Mesodermal cell (in vitro differentiated cells): ENCODE data around the gene ACSL5.
"Not testable (repeated sequence)": the region's sequence is repeated elsewhere in the genome, so short reads cannot be mapped to it uniquely, and the experiment has no call there.

Source experiments
- H3K27ac ChIP-seq: 2 replicates; pipeline ENCODE4 v1.7.0; 2013; ENCODE audit warnings: mild to moderate bottlenecking, low read depth, low read length, moderate library complexity; ENCODE audit not compliant: severe bottlenecking
- H3K36me3 ChIP-seq: 2 replicates; pipeline ENCODE4 v1.7.1; 2013; ENCODE audit warnings: mild to moderate bottlenecking, low read length, moderate library complexity; ENCODE audit not compliant: control insufficient read depth, insufficient read depth
- H3K4me1 ChIP-seq: one replicate; pipeline ENCODE4 v1.7.1; 2013; ENCODE audit warnings: mild to moderate bottlenecking, low read length; ENCODE audit not compliant: insufficient read depth, control insufficient read depth, poor library complexity, severe bottlenecking
- H3K4me3 ChIP-seq: 2 replicates; pipeline ENCODE4 v1.7.0; 2013; ENCODE audit warnings: low read length, control low read depth, mild to moderate bottlenecking; ENCODE audit not compliant: insufficient read depth, poor library complexity, severe bottlenecking; ENCODE audit errors: extremely low read depth
- H3K9me3 ChIP-seq: 2 replicates; pipeline ENCODE4 v1.7.1; 2013; ENCODE audit warnings: mild to moderate bottlenecking, low read length, moderate library complexity; ENCODE audit not compliant: control insufficient read depth
- WGBS, 2 experiments: methylation state at CpG; one replicate each; pipeline ENCODE4 v1.1.5; 2013; ENCODE audit warnings: missing lambda C conversion rate in 2 of 2; ENCODE audit not compliant: insufficient coverage in 2 of 2; 5-methylcytosine and 5-hydroxymethylcytosine counted together

ACSL5 gene

GRCh38 chr10:112363696-112364688 lies 9.9 kb upstream of the ACSL5 start:
- Histone ChIP-seq H3K36me3 (no peaks in the 10 kb centered on the region), H3K4me1 (peaks cover 20% of the 10 kb centered on the region), H3K27ac (no peak overlapping the region), H3K4me3 (no peak overlapping the region), H3K9me3 (no peaks in the 10 kb centered on the region)
- 89 to 94% methylated on average over 17 to 18 of the region's 22 CpGs for WGBS, 2 experiments

- H3K9me3 ChIP-seq = no peaks in the 10 kb centered on the region
- peaks cover 20% of the 10 kb centered on the region for H3K4me1 ChIP-seq
- 93 to 97% methylated on average over 5 of the region's 6 CpGs for WGBS, 2 experiments
- no peak overlapping the region for H3K4me3 ChIP-seq
- H3K36me3 ChIP-seq = no peaks in the 10 kb centered on the region
- H3K27ac ChIP-seq = no peak overlapping the region
Observed at GRCh38 chr10:112365014-112365432, 8.9 kb upstream of the ACSL5 start.

GRCh38 chr10:112365451-112365850 lies 8.5 kb upstream of the ACSL5 start:
- Histone ChIP-seq H3K27ac (no peak overlapping the region), H3K4me1 (peaks cover 19% of the 10 kb centered on the region), H3K9me3 (no peaks in the 10 kb centered on the region), H3K4me3 (no peak overlapping the region), H3K36me3 (no peaks in the 10 kb centered on the region)
- 95 to 100% methylated on average over 3 to 4 of the region's 6 CpGs for WGBS, 2 experiments

- no peaks in the 10 kb centered on the region for H3K36me3 ChIP-seq
- no peaks in the 10 kb centered on the region for H3K9me3 ChIP-seq
- peaks cover 10% of the 10 kb centered on the region for H3K4me1 ChIP-seq
- no peak overlapping the region for H3K4me3 ChIP-seq
- WGBS, 2 experiments = 92 to 100% methylated on average over 2 to 3 of the region's 3 CpGs
- no peak overlapping the region for H3K27ac ChIP-seq
Observed at GRCh38 chr10:112366992-112367391, 6.9 kb upstream of the ACSL5 start.

- no peak overlapping the region for H3K27ac ChIP-seq
- 100% methylated on average over 3 to 4 of the region's 4 CpGs for WGBS, 2 experiments
- H3K4me3 ChIP-seq = no peak overlapping the region
Observed at GRCh38 chr10:112367516-112367915, 6.4 kb upstream of the ACSL5 start.

GRCh38 chr10:112369495-112370423 lies 4.2 kb upstream of the ACSL5 start:
- H3K9me3 ChIP-seq = no peaks in the 10 kb centered on the region
- H3K36me3 ChIP-seq = no peaks in the 10 kb centered on the region
- WGBS, 2 experiments = 91 to 92% methylated on average over 24 to 28 of the region's 40 CpGs
- H3K4me1 ChIP-seq = peaks cover under 1% of the 10 kb centered on the region
- H3K27ac ChIP-seq = no peak overlapping the region
- H3K4me3 ChIP-seq = no peak overlapping the region

More at GRCh38 chr10:112367516-112367915, 6.4 kb upstream of the ACSL5 start:
- Histone ChIP-seq H3K4me1 (peaks cover 5% of the 10 kb centered on the region), H3K9me3 (no peaks in the 10 kb centered on the region), H3K36me3 (no peaks in the 10 kb centered on the region)

- no peaks in the 10 kb centered on the region for H3K9me3 ChIP-seq
- no peak overlapping the region for H3K27ac ChIP-seq
- H3K4me1 ChIP-seq = peaks cover 8% of the 10 kb centered on the region
- H3K36me3 ChIP-seq = no peaks in the 10 kb centered on the region
- 96 to 97% methylated on average over 10 to 15 of the region's 15 CpGs for WGBS, 2 experiments
- no peak overlapping the region for H3K4me3 ChIP-seq
Observed at GRCh38 chr10:112370424-112370819, 3.5 kb upstream of the ACSL5 start.

- not testable (repeated sequence) for H3K9me3 ChIP-seq, H3K27ac ChIP-seq, H3K36me3 ChIP-seq, H3K4me3 ChIP-seq
- WGBS, 2 experiments = 91 to 98% methylated on average over 7 to 10 of the region's 13 CpGs
- H3K4me1 ChIP-seq = peaks cover 17% of the 10 kb centered on the region
Observed at GRCh38 chr10:112371326-112371725, 2.6 kb upstream of the ACSL5 start.

GRCh38 chr10:112372182-112372810 lies 1.6 kb upstream of the ACSL5 start:
- H3K4me3 ChIP-seq, H3K9me3 ChIP-seq, H3K27ac ChIP-seq, H3K36me3 ChIP-seq: not testable (repeated sequence)
- 87 to 94% methylated on average over 7 of the region's 11 CpGs for WGBS, 2 experiments
- H3K4me1 ChIP-seq = peaks cover 19% of the 10 kb centered on the region
